Heart left ventricle (tissue), 13 donors: ENCODE results near the gene SHFL.

Source experiments
- CTCF ChIP-seq, 12 donors: fragments of 200-600 bp; sonication (generic) in 4 of 12; IDR thresholded peaks; one replicate each; pipeline versions ENCODE4 v1.5.0 to v1.8.0; 2018 to 2022; ENCODE audit warnings: antibody characterized with exemption in 12 of 12, mild to moderate bottlenecking in 5 of 12
- POLR2A ChIP-seq, 2 donors: fragments of 450-650 bp; IDR thresholded peaks; one replicate each; pipeline ENCODE4 v1.6.1; 2017; ENCODE audit warnings: antibody characterized with exemption in 2 of 2, mild to moderate bottlenecking in 2 of 2, moderate library complexity in 2 of 2
- donor health status: ischemic (EF 13 %, LVEDD 7.1; RV severe dilation, severe dysfunction).
- donor health status: DM: no; HTN: yes; CAD: no.
- donor health status: DM: no; HTN: no; CAD: no.
- donor health status: ischemic (EF 25% LVEDD 6.9; RV normal size, moderate dysfunction).
- donor health status: ischemic (EF 25% LVEDD 5.7; RV mildly dilated, moderate dysfunction).
- donor health status: ischemic (EF 35%, LVEDD 5.7; RV mildly dilated, moderate dysfunction).
- donor health status: nonischemic (EF 11% LVEDD 7.7; RV severe dilation, severe dysfunction).
- donor health status: DM: yes; HTN: yes; CAD: no.
- donor health status: PGD.
- donor health status: ischemic (EF 29% LVEDD 5.4; RV normal size, mild dysfunction).
- donor health status: nonischemic (EF 23%, LVEDD 6.1; RV moderate dilation, normal function).

DNA sequence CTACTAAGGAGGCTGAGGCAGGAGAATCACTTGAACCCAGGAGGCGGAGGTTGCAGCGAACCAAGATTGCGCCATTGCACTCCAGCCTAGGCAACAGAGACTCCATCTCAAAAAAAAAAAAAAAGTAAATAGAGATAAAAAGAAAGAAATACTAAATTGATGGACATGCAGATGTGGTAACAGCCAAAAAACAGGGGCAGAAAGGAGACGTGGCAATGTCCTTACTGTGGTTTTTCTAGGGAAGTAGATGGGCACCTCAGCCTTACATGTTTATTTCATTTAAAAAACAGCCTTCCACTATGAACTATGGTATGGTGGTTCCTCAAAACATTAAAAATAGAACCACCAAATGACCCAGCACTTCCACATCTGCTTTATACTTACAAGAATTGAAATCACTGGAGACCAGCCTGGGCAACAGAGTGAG, 40.1 kb downstream of the SHFL start:
- TF ChIP-seq POLR2A (IDR thresholded peaks at IDR 0.05) (no peak), CTCF (IDR thresholded peaks at IDR 0.05) (no peak)
